ENCODE results near the gene RPS6KB2.

RPS6KB2 gene

DNA sequence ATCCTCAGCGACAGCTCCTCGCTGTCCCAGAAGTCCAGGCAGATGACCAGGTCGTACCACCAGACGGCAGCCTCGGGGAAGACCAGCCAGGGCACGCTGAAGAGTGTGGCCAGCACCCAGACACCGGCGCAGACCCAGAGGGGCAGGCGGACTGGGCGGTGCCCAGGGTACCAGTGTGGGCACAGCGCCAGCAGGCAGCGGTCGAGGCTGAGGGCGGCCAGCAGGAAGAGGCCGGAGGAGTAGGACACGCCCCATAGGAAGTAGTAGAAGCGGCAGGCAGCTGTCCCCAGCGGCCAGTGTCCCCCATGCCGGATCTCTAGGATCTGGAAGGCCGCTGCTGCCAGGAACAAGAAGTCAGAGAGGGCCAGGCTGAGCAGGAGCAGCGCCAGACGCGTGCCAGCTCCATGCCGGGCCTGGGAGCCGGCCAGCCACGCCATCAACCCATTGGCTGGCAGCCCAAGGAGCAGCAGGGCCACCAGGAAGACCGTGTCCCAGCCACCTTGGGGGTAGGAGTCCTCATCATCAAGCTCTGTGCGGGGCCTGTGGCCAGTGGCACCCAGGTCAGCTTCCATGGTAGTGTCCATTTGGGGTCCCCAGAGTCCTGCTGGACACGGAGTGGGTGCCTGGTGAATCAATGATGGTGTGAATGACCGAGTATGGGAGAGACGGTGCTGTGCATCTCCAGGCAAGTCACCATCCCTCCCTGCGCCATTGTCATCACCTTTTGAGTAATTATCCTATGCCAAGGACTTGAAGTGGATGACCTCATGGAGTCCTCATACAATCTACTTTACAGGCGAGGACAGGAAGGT, 24.1 kb downstream of the RPS6KB2 start, which contains the start of gene GPR152:
Gene GPR152 (minus strand): TSS at position 589 of the 812 bp plus-strand sequence. CDS start 5 bp downstream, at position 584.
- H3K79me2 ChIP-seq (ENCODE audit: insufficient read depth, low read depth): no peaks in the 10 kb centered on the region
- H3K4me3 ChIP-seq (IDR thresholded peaks at IDR 0.05; ENCODE audit: insufficient read depth, low read depth, low read length): no peak within 1 kb of the TSS
- no peaks in the 10 kb centered on the region for H4K20me1 ChIP-seq (ENCODE audit: insufficient read depth)
- H3K27ac ChIP-seq: no peak within 1 kb of the TSS
- no peak within 1 kb of the TSS for H3K9ac ChIP-seq
- H3K27me3 ChIP-seq (ENCODE audit: insufficient read depth, low read depth): peaks cover 9% of the 10 kb centered on the region; the same call in 1 of the 2 replicates
- H3K36me3 ChIP-seq (ENCODE audit: insufficient read depth): no peaks in the 10 kb centered on the region
- H2AFZ ChIP-seq (ENCODE audit: low read depth): no peak within 1 kb of the TSS
- no peak within 1 kb of the TSS for H3K4me2 ChIP-seq
- no peaks in the 10 kb centered on the region for H3K4me1 ChIP-seq (ENCODE audit: low read depth, poor library complexity, severe bottlenecking)
- TF ChIP-seq, protein P1, sequence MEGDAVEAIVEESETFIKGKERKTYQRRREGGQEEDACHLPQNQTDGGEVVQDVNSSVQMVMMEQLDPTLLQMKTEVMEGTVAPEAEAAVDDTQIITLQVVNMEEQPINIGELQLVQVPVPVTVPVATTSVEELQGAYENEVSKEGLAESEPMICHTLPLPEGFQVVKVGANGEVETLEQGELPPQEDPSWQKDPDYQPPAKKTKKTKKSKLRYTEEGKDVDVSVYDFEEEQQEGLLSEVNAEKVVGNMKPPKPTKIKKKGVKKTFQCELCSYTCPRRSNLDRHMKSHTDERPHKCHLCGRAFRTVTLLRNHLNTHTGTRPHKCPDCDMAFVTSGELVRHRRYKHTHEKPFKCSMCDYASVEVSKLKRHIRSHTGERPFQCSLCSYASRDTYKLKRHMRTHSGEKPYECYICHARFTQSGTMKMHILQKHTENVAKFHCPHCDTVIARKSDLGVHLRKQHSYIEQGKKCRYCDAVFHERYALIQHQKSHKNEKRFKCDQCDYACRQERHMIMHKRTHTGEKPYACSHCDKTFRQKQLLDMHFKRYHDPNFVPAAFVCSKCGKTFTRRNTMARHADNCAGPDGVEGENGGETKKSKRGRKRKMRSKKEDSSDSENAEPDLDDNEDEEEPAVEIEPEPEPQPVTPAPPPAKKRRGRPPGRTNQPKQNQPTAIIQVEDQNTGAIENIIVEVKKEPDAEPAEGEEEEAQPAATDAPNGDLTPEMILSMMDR (conservative IDR thresholded peaks at IDR 0.05; ENCODE audit: low read depth, low read length): no peak

DNA sequence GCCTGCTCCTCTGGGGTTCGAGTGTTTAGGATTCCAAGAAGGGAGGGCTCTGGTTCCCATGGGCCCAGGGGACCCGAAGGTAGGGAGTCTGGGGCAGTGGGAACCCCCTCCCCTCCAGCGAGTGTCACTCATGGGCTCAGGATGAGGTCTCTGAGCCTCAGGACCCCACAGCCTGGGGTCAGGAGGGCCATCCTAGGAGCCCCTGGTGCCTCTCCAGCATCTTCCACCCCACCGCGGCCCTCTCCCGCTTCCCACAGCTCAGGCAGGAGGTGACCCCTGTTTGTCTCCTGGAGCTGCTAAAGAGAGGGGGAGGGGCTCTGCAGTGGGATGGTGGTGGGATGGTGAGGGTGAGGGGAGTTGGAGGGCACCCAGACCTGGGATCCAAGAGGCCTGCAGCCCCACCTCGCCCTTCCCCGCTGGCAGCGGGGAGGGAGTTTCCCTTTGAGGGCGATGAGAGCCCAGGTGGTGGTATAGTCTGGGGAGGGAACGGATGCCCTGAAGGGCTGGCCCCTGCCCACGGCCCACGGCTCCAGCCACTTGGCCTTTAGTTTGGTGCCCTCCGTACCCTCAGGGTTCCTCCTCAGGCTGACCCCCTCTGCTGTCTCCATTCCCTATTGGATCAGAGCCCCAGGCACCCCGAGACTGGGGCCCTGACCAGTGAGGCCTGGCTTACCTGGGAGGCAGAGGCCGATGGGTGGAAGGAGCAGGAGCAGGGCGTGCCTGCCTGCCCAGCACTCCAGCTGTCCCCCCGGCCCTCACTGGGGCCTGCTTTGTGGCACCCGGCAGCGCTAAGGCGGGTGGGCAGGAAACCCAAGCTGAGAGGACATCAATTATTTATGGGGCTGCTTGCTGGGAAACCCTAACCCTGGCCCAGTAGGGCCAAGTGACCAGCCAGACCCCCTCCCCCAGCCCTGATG, 25.8 kb downstream of the RPS6KB2 start:
- Histone ChIP-seq H3K79me2 (ENCODE audit: insufficient read depth, low read depth) (no peaks in the 10 kb centered on the region), H4K20me1 (ENCODE audit: insufficient read depth) (no peaks in the 10 kb centered on the region), H3K9ac (no peak overlapping the region), H2AFZ (ENCODE audit: low read depth) (no peak overlapping the region), H3K4me3 (IDR thresholded peaks at IDR 0.05; ENCODE audit: insufficient read depth, low read depth, low read length) (no peak overlapping the region), H3K27ac (no peak overlapping the region), H3K36me3 (ENCODE audit: insufficient read depth) (no peaks in the 10 kb centered on the region), H3K4me1 (ENCODE audit: low read depth, poor library complexity, severe bottlenecking) (no peaks in the 10 kb centered on the region), H3K4me2 (no peak overlapping the region), H3K27me3 (ENCODE audit: insufficient read depth, low read depth) (0 out of 2 replicates have a peak, but pooled peaks cover 4% of the 10 kb centered on the region)
- TF ChIP-seq, protein P1 (conservative IDR thresholded peaks at IDR 0.05; ENCODE audit: low read depth, low read length): no peak

DNA sequence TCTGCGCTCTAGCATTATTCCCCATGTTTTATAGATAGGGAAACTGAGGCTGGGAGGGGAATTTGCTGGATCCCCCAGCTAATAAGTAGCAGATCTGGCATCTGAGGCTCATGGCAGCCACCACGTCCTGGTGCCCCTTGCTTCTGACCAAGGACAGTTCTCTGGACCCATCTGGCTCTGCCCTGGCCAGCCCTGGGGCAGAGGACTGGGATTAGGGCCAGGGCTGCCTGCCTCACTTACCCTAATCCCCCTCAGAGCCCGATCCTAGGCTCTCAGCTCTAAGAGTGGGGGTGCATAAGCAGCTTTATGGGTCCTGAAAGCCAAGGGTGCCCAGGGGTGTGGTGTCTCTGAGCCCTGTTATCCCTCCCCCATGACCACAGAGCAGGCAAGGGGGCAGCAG, 26.8 kb downstream of the RPS6KB2 start, which contains the start of gene CABP4:
Gene CABP4 (plus strand): TSS at position 301 of the 400 bp plus-strand sequence. CDS start 70 bp downstream, at position 371.
- H3K4me1 ChIP-seq (ENCODE audit: low read depth, poor library complexity, severe bottlenecking): no peaks in the 10 kb centered on the region
- H3K4me2 ChIP-seq: no peak within 1 kb of the TSS
- no peaks in the 10 kb centered on the region for H3K79me2 ChIP-seq (ENCODE audit: insufficient read depth, low read depth)
- H3K27me3 ChIP-seq (ENCODE audit: insufficient read depth, low read depth): no peaks in the 10 kb centered on the region; the same call in 1 of the 2 replicates
- no peaks in the 10 kb centered on the region for H4K20me1 ChIP-seq (ENCODE audit: insufficient read depth)
- no peak within 1 kb of the TSS for H3K4me3 ChIP-seq (IDR thresholded peaks at IDR 0.05; ENCODE audit: insufficient read depth, low read depth, low read length)
- TF ChIP-seq, protein P1 (conservative IDR thresholded peaks at IDR 0.05; ENCODE audit: low read depth, low read length): no peak
- H2AFZ ChIP-seq (ENCODE audit: low read depth): no peak within 1 kb of the TSS
- no peak within 1 kb of the TSS for H3K27ac ChIP-seq
- no peak within 1 kb of the TSS for H3K9ac ChIP-seq
- no peaks in the 10 kb centered on the region for H3K36me3 ChIP-seq (ENCODE audit: insufficient read depth)

DNA sequence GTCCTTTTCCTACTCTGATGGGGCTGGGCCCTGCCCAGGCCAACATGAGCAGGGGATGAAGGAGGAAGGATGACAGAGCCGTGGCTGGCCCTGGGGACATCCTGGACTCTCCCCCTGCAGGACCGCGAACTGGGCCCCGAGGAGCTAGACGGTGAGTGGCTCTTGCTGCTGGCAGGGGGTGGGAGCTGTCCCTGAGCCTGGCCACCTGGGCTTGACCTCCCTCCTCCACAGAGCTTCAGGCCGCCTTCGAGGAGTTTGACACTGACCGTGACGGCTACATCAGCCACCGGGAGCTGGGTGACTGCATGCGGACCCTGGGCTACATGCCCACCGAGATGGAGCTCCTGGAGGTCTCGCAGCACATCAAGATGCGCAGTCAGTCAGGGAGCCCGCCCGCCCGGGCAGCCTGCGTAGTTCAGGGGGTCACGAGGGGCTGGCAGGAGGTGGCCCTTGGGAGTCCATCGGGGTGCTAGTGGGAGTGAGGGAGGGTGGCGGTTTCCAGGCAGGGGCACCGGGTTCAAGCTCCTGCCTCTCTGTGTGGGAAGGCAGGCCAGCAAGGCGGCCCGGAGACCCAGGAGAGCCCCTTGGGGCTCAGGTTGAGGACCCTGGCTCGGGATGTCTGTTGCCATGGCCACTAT, 27.9 kb downstream of the RPS6KB2 start:
- Histone ChIP-seq H2AFZ (ENCODE audit: low read depth) (no peak overlapping the region), H3K27me3 (ENCODE audit: insufficient read depth, low read depth) (no peaks in the 10 kb centered on the region; the same call in 1 of the 2 replicates), H3K36me3 (ENCODE audit: insufficient read depth) (no peaks in the 10 kb centered on the region), H3K9ac (no peak overlapping the region), H3K4me3 (IDR thresholded peaks at IDR 0.05; ENCODE audit: insufficient read depth, low read depth, low read length) (no peak overlapping the region), H4K20me1 (ENCODE audit: insufficient read depth) (no peaks in the 10 kb centered on the region), H3K4me1 (ENCODE audit: low read depth, poor library complexity, severe bottlenecking) (no peaks in the 10 kb centered on the region), H3K4me2 (no peak overlapping the region), H3K79me2 (ENCODE audit: insufficient read depth, low read depth) (no peaks in the 10 kb centered on the region), H3K27ac (no peak overlapping the region)
- TF ChIP-seq, protein P1 (conservative IDR thresholded peaks at IDR 0.05; ENCODE audit: low read depth, low read length): no peak
